Stomach (tissue), 4 donors: ENCODE results near the gene BTBD9.

ENCODE experiments used
- POLR2A ChIP-seq, 4 donors: fragments of 450-650 bp; IDR thresholded peaks; one replicate each; pipeline ENCODE4 v1.6.1; 2016; ENCODE audit warnings: antibody characterized with exemption in 4 of 4, control low read depth in 2 of 4, mild to moderate bottlenecking in 1 of 4, moderate library complexity in 1 of 4
- TF ChIP-seq, protein P1 (sequence below), 7 experiments: fragments of 450-650 bp in 4 of 7; fragments of 200-600 bp in 3 of 7; sonication (generic) in 3 of 7; IDR thresholded peaks; one replicate each; pipeline ENCODE4 v1.5.1; 2016 to 2019; ENCODE audit warnings: antibody characterized with exemption in 7 of 7, control low read depth in 2 of 7, mild to moderate bottlenecking in 1 of 7

DNA sequence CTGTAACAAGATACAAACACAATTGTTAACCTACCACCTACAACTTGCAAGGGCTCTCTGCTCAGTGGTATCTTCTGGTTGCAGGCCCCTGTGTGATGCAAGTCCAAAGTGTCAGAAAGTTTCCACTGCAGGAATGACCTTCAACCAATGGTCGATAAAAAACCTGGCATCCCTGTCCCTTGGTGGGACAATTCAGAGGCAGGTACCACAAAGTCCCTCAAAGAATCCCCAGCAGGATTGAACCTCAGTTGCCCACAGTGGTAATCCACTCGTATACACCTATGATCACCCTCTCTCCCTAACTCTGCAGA lies 47.3 kb upstream of the BTBD9 start:
- TF ChIP-seq, protein P1, sequence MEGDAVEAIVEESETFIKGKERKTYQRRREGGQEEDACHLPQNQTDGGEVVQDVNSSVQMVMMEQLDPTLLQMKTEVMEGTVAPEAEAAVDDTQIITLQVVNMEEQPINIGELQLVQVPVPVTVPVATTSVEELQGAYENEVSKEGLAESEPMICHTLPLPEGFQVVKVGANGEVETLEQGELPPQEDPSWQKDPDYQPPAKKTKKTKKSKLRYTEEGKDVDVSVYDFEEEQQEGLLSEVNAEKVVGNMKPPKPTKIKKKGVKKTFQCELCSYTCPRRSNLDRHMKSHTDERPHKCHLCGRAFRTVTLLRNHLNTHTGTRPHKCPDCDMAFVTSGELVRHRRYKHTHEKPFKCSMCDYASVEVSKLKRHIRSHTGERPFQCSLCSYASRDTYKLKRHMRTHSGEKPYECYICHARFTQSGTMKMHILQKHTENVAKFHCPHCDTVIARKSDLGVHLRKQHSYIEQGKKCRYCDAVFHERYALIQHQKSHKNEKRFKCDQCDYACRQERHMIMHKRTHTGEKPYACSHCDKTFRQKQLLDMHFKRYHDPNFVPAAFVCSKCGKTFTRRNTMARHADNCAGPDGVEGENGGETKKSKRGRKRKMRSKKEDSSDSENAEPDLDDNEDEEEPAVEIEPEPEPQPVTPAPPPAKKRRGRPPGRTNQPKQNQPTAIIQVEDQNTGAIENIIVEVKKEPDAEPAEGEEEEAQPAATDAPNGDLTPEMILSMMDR (IDR thresholded peaks at IDR 0.05): no peak
- no peak for TF ChIP-seq POLR2A (IDR thresholded peaks at IDR 0.05)
